HL-60 (cell line): ENCODE data around the gene MLLT3.

Source experiments
- CTCF ChIP-seq: IDR thresholded peaks from one replicate; pipeline ENCODE4 v1.5.1; 2011; ENCODE audit warnings: low read length, control low read depth, inconsistent platforms; ENCODE audit not compliant: insufficient read depth
- POLR2AphosphoS5 ChIP-seq: IDR thresholded peaks from 2 replicates; pipeline ENCODE4 v1.6.1; 2012; ENCODE audit warnings: low read depth

GRCh38 chr9:20319641-20320337 is 302.5 kb downstream of the MLLT3 start:
- TF ChIP-seq CTCF: no peak
- no peak for TF ChIP-seq POLR2AphosphoS5
